Measurements from ENCODE around the gene MINDY3. TPM values are rescaled to one million over a fixed set of nuclear protein-coding genes. Genes with fewer than 3 reads are reported as not detected.

The MINDY3 gene
- polyA plus RNA-seq, 1 experiment: 28.7 TPM

DNA sequence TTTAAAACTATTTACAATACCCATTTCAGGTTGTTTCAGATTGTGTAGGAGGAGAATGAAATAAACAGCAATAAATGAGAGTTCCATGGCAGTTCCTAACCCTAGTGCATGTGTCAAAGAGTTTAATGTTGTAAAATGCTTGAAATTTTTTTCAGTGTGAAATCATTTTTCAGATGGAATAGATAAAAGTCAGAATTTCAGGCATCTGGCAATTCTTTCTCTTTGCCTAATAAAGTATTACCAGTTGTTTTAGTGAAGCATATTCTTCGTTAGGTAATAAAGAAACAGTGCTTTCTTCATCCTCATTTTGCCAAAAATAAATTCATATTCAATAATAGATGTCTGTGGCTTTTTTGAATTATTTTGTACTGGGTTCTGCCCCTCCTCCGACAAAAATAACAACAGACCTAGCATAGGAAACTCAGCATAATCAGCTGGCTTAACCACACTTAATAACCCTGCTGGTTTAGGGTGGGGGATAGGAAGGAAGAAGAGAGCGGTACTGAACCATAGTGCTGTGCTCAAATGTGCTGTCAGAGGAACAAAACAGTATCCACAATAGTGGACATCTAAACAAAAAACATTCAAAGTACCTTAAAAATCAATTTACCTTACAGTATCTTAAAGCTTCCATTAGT is 39.1 kb downstream of the MINDY3 start:
- no peak overlapping the region for H3K27ac ChIP-seq (ENCODE audit: low read depth, low read length)
- TF ChIP-seq, protein P1, sequence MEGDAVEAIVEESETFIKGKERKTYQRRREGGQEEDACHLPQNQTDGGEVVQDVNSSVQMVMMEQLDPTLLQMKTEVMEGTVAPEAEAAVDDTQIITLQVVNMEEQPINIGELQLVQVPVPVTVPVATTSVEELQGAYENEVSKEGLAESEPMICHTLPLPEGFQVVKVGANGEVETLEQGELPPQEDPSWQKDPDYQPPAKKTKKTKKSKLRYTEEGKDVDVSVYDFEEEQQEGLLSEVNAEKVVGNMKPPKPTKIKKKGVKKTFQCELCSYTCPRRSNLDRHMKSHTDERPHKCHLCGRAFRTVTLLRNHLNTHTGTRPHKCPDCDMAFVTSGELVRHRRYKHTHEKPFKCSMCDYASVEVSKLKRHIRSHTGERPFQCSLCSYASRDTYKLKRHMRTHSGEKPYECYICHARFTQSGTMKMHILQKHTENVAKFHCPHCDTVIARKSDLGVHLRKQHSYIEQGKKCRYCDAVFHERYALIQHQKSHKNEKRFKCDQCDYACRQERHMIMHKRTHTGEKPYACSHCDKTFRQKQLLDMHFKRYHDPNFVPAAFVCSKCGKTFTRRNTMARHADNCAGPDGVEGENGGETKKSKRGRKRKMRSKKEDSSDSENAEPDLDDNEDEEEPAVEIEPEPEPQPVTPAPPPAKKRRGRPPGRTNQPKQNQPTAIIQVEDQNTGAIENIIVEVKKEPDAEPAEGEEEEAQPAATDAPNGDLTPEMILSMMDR (IDR thresholded peaks at IDR 0.05; ENCODE audit: low read depth, low read length): no peak
- H3K27me3 ChIP-seq (ENCODE audit: control insufficient read depth, insufficient read depth, low read length): no peaks in the 10 kb centered on the region
- no peak for DNase-seq (ENCODE audit: low read depth, low spot score)
- POLR2A ChIA-PET: no interaction called here
- CTCF ChIA-PET: no interaction called here
- H3K4me3 ChIP-seq (ENCODE audit: low read depth, low read length): no peak overlapping the region
- H3K9me3 ChIP-seq (ENCODE audit: control insufficient read depth, insufficient read depth, low read length): no peaks in the 10 kb centered on the region

DNA sequence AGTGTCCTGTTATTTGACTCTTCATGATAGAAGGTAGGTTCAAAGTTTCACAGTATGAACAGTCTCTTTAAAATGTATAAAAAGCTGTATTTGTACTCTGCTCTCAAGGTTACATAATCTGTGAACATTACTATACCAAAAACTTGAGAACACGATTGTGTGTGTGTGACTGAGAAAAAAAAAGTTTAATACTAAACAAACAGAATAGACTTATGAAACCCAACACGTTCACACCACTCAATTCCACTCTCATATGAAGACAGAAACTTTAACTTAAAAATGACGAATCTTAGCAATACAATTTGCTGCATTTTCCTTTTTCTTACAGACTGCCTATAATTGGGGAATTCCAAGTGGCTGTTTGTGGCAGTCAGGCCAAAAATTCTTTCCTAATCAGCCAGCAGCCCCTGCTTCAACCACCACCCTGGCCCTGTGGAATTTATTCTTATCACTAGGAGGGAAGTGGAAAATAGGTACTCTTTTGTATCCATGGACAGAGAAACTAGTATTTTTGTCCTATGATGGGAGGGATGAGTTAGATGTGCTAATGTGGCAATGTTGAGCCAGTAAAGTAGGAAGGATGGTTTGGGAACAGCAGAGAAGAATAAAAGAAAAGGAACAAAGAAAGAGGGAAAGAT is 42.8 kb downstream of the MINDY3 start:
- TF ChIP-seq, protein P1 (IDR thresholded peaks at IDR 0.05; ENCODE audit: low read depth, low read length): no peak
- no peaks in the 10 kb centered on the region for H3K9me3 ChIP-seq (ENCODE audit: control insufficient read depth, insufficient read depth, low read length)
- DNase-seq (ENCODE audit: low read depth, low spot score): no peak
- ChIA-PET CTCF (no interaction called here), POLR2A (no interaction called here)
- no peak overlapping the region for H3K27ac ChIP-seq (ENCODE audit: low read depth, low read length)
- H3K4me3 ChIP-seq (ENCODE audit: low read depth, low read length): no peak overlapping the region
- H3K27me3 ChIP-seq (ENCODE audit: control insufficient read depth, insufficient read depth, low read length): no peaks in the 10 kb centered on the region

GRCh38 chr10:15815242-15815885 is 44.9 kb downstream of the MINDY3 start:
- no peak overlapping the region for H3K27ac ChIP-seq (ENCODE audit: low read depth, low read length)
- POLR2A ChIA-PET: no interaction called here
- CTCF ChIA-PET: interaction anchor here (0.7 kb wide), 1 partner anchor 23 kb away, joined by 3 read pairs; no protein-coding TSS in a partner anchor

GRCh38 chr10:15814565-15814964 is 45.7 kb downstream of the MINDY3 start:
- Histone ChIP-seq H3K9me3 (ENCODE audit: control insufficient read depth, insufficient read depth, low read length) (no peaks in the 10 kb centered on the region), H3K27me3 (ENCODE audit: control insufficient read depth, insufficient read depth, low read length) (no peaks in the 10 kb centered on the region), H3K27ac (ENCODE audit: low read depth, low read length) (no peak overlapping the region), H3K4me3 (ENCODE audit: low read depth, low read length) (no peak overlapping the region)
- CTCF ChIA-PET: no interaction called here
- TF ChIP-seq, protein P1 (IDR thresholded peaks at IDR 0.05; ENCODE audit: low read depth, low read length): no peak
- no peak for DNase-seq (ENCODE audit: low read depth, low spot score)
- POLR2A ChIA-PET: no interaction called here

More at GRCh38 chr10:15815242-15815885, 44.9 kb downstream of the MINDY3 start:
- TF ChIP-seq, protein P1 (IDR thresholded peaks at IDR 0.05; ENCODE audit: low read depth, low read length): no peak
- Histone ChIP-seq H3K27me3 (ENCODE audit: control insufficient read depth, insufficient read depth, low read length) (no peaks in the 10 kb centered on the region), H3K9me3 (ENCODE audit: control insufficient read depth, insufficient read depth, low read length) (no peaks in the 10 kb centered on the region), H3K4me3 (ENCODE audit: low read depth, low read length) (no peak overlapping the region)
- no peak for DNase-seq (ENCODE audit: low read depth, low spot score)

GRCh38 chr10:15813415-15813814 is 46.9 kb downstream of the MINDY3 start:
- CTCF ChIA-PET: interaction anchor here (0.6 kb wide), 1 partner anchor 19 kb away, joined by 3 read pairs; no protein-coding TSS in a partner anchor
- no peak for DNase-seq (ENCODE audit: low read depth, low spot score)
- Histone ChIP-seq H3K27me3 (ENCODE audit: control insufficient read depth, insufficient read depth, low read length) (no peaks in the 10 kb centered on the region), H3K27ac (ENCODE audit: low read depth, low read length) (no peak overlapping the region), H3K9me3 (ENCODE audit: control insufficient read depth, insufficient read depth, low read length) (no peaks in the 10 kb centered on the region), H3K4me3 (ENCODE audit: low read depth, low read length) (no peak overlapping the region)
- TF ChIP-seq, protein P1 (IDR thresholded peaks at IDR 0.05; ENCODE audit: low read depth, low read length): no peak
- POLR2A ChIA-PET: no interaction called here

Data from AG04450 (cell line).